GM12865 (cell line): ENCODE data around the gene BMP2K.

Experiments
- DNase-seq: peaks from one replicate; pipeline ENCODE4 v3.0.0; 2010; ENCODE audit warnings: low read depth
- H3K4me3 ChIP-seq: 2 replicates; pipeline ENCODE4 v1.5.1; 2011; ENCODE audit warnings: mild to moderate bottlenecking, low read depth, low read length, control low read depth
- TF ChIP-seq, protein P1 (sequence below): IDR thresholded peaks from 2 replicates; pipeline ENCODE4 v1.5.1; 2011; ENCODE audit warnings: low read length, control low read depth, low read depth, inconsistent platforms; ENCODE audit not compliant: insufficient read depth; ENCODE audit errors: missing control alignments

The BMP2K gene

DNA sequence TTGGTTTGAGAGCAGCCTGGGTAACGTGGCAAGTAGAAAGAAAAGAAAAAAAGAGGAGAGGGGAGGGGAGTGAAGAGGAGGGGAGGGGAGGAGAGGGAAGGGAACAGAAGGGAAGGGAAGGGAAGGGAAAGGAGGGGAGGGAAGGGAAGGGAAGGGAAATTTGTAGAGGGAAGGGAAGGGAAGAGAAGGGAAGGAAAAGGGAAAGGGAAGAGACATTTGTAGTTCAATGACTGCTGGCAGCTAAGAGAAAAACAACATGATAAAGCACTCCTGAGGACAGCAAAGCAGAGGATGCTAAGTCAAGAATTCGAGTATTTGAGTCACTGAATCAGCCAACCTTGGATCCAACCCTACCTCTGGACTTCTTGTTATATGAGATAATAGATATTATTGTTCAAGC is 38.2 kb upstream of the BMP2K start:
- no peak overlapping the region for H3K4me3 ChIP-seq
- DNase-seq = no peak
- TF ChIP-seq, protein P1, sequence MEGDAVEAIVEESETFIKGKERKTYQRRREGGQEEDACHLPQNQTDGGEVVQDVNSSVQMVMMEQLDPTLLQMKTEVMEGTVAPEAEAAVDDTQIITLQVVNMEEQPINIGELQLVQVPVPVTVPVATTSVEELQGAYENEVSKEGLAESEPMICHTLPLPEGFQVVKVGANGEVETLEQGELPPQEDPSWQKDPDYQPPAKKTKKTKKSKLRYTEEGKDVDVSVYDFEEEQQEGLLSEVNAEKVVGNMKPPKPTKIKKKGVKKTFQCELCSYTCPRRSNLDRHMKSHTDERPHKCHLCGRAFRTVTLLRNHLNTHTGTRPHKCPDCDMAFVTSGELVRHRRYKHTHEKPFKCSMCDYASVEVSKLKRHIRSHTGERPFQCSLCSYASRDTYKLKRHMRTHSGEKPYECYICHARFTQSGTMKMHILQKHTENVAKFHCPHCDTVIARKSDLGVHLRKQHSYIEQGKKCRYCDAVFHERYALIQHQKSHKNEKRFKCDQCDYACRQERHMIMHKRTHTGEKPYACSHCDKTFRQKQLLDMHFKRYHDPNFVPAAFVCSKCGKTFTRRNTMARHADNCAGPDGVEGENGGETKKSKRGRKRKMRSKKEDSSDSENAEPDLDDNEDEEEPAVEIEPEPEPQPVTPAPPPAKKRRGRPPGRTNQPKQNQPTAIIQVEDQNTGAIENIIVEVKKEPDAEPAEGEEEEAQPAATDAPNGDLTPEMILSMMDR = no peak

GRCh38 chr4:78742300-78742699 is 33.9 kb upstream of the BMP2K start:
- TF ChIP-seq, protein P1 = no peak
- no peak overlapping the region for H3K4me3 ChIP-seq
- DNase-seq = peak; percentile 33

DNA sequence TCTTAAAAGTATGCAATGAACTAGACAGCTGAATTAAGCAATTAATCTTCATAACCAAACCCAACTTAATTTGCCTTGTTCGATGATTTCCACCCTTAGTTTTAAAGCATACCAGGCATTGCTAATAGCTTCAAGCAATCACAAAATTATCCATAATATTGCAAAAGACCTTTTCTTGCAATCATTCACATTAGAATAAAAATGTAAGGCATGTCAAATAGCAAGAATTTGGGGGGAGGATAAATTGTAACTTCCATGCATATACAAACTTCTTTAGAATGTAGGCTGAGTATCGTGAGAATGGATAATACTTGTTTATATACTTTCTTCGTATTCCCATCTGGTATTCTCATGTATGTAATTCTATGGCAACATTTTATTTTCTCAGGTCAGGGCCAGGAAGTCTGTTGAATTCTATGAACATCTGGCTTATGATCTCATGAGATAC is 28.7 kb upstream of the BMP2K start:
- TF ChIP-seq, protein P1 = no peak
- no peak overlapping the region for H3K4me3 ChIP-seq
- DNase-seq = no peak

DNA sequence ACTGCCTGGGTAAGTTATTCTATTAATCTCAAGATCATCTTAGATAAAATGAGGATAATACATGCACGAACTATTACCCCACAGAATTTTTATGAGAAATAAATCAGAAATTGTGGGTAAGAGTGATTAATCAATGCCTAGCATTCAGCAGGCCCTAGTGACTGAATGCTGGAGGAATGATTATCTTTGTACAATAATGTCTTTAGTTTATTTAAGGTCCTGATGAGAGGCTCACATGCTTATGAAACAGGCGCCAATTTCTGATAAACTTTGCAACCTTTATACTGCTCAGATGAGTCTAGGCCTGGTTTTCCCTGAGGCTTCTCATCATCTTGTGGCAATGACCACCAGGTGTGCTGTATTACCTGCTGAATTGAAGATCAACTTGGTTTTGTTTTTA is 27.8 kb upstream of the BMP2K start:
- TF ChIP-seq, protein P1 = no peak
- no peak for DNase-seq
- H3K4me3 ChIP-seq = no peak overlapping the region

- TF ChIP-seq, protein P1 = no peak
- peak; percentile 54 for DNase-seq
- H3K4me3 ChIP-seq = no peak overlapping the region
Measured at GRCh38 chr4:78749258-78749971, 26.7 kb upstream of the BMP2K start.

GRCh38 chr4:78749972-78750727 is 26.0 kb upstream of the BMP2K start:
- H3K4me3 ChIP-seq = no peak overlapping the region
- TF ChIP-seq, protein P1 = no peak
- peak; percentile 87 for DNase-seq
